HCT116 (cell line): ENCODE data around the gene TMEM178B.

Source experiments
- EZH2 ChIP-seq: fragments of 200-600 bp; sonication (generic); IDR thresholded peaks from 2 replicates; pipeline ENCODE4 v1.6.1; 2017; ENCODE audit warnings: antibody characterized with exemption, mixed run types
- JUND ChIP-seq: IDR thresholded peaks from 2 replicates; pipeline ENCODE4 v1.6.1; 2012
- YY1 ChIP-seq: IDR thresholded peaks from 2 replicates; pipeline ENCODE4 v1.6.1; 2011; ENCODE audit warnings: low read length, low read depth, moderate library complexity, mild to moderate bottlenecking; ENCODE audit not compliant: insufficient replicate concordance; ENCODE audit errors: extremely low read depth
- TF ChIP-seq, protein P1 (sequence below), 3 experiments: fragments of 200-600 bp in 1 of 3; sonication (generic) in 1 of 3; IDR thresholded peaks in 2 of 3; conservative IDR thresholded peaks in 1 of 3; 2 replicates each; pipeline ENCODE4 v1.5.1; 2012 to 2017; ENCODE audit warnings: low read depth in 2 of 3, low read length in 2 of 3, antibody characterized with exemption in 1 of 3, borderline replicate concordance in 1 of 3, control low read depth in 1 of 3, mild to moderate bottlenecking in 1 of 3, mixed read lengths in 1 of 3, mixed run types in 1 of 3, moderate library complexity in 1 of 3; ENCODE audit not compliant: insufficient read depth in 1 of 3

DNA sequence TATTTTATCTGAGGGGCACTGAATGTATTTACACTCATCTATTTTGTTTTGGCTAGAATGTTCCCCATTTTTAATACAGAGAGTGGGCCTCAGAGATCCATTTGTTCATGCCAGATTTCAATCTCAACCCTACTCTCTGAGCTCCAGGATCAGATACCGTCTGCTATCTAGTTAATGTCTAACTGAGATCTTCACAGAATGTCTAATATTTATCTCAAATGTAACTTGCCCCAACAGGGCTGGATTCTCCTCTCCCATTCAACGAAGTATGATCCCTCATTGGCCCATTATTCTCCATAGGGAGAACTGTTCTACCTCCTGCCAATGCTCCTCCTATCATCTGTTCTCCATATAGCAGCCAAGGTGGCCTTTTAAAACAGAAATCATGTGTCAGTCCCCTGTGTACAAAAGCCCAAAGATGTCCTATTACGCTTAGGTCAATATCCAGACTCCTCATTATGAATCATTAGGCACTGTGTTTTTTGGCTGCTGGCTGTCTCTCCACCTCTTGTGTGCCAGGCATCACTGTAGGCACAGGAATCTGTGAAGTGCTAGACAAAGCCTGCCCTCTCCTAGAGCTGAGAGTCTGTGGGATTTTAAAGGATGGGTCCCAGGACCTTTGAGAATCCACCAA lies 308.0 kb downstream of the TMEM178B start:
- TF ChIP-seq YY1 (no peak), EZH2 (no peak), JUND (no peak)
- TF ChIP-seq, protein P1, sequence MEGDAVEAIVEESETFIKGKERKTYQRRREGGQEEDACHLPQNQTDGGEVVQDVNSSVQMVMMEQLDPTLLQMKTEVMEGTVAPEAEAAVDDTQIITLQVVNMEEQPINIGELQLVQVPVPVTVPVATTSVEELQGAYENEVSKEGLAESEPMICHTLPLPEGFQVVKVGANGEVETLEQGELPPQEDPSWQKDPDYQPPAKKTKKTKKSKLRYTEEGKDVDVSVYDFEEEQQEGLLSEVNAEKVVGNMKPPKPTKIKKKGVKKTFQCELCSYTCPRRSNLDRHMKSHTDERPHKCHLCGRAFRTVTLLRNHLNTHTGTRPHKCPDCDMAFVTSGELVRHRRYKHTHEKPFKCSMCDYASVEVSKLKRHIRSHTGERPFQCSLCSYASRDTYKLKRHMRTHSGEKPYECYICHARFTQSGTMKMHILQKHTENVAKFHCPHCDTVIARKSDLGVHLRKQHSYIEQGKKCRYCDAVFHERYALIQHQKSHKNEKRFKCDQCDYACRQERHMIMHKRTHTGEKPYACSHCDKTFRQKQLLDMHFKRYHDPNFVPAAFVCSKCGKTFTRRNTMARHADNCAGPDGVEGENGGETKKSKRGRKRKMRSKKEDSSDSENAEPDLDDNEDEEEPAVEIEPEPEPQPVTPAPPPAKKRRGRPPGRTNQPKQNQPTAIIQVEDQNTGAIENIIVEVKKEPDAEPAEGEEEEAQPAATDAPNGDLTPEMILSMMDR (IDR thresholded peaks at IDR 0.05 in 2 of 3, conservative IDR thresholded peaks at IDR 0.05 in 1 of 3; ENCODE audit: borderline replicate concordance in 1 of 3, insufficient read depth in 1 of 3, low read depth in 2 of 3, low read length in 2 of 3) = no peak
